Activated T-cell treated with anti-CD3 and anti-CD28 coated beads, Interleukin-2, amount 50 U/mL, for 24 hours (primary cell): ENCODE data around the gene MINDY4.

ENCODE experiments used
- DNase-seq: peaks from one replicate; pipeline ENCODE4 v3.0.0-alpha.2; 2020
- H3K27ac Mint-ChIP-seq: 2 replicates; pipeline ENCODE4 v1.8.0; 2020; ENCODE audit warnings: mild to moderate bottlenecking, mixed read lengths
- H3K27me3 Mint-ChIP-seq: 2 replicates; pipeline ENCODE4 v1.8.0; 2020; ENCODE audit warnings: mixed read lengths
- H3K36me3 Mint-ChIP-seq: 2 replicates; pipeline ENCODE4 v1.8.0; 2020; ENCODE audit warnings: low read depth, mixed read lengths
- H3K4me1 Mint-ChIP-seq: 2 replicates; pipeline ENCODE4 v1.8.0; 2020; ENCODE audit warnings: low read depth, mixed read lengths
- H3K4me3 Mint-ChIP-seq: 2 replicates; pipeline ENCODE4 v1.8.0; 2020; ENCODE audit warnings: mild to moderate bottlenecking, moderate library complexity, mixed read lengths
- H3K9me3 Mint-ChIP-seq: 2 replicates; pipeline ENCODE4 v1.8.0; 2020; ENCODE audit warnings: mixed read lengths

Gene MINDY4

DNA sequence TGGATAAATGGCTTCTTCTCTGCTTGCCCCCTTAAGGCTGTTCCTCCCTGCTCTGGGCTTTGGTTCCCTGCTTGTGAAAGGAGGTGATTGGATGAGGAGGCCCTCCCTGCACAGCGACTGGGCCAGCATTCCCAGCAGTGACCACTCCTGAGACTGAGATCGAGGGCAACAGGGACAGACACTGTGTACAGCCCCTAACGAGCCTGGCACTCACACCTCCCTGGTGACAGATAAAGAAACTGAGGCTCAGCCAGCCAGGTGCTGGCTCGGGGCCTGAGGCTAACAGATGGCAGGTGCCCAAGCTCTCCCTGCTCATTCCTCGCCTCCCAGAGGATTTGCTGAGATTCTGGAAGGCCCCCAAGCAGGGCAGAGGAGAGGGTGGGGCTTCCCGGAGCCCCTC is 128.4 kb downstream of the MINDY4 start:
- no peak overlapping the region for H3K27ac Mint-ChIP-seq
- no peak for DNase-seq
- no peaks in the 10 kb centered on the region for H3K4me1 Mint-ChIP-seq
- H3K27me3 Mint-ChIP-seq: no peaks in the 10 kb centered on the region
- H3K4me3 Mint-ChIP-seq: no peak overlapping the region
- H3K9me3 Mint-ChIP-seq: no peaks in the 10 kb centered on the region
- no peaks in the 10 kb centered on the region for H3K36me3 Mint-ChIP-seq

- Mint-ChIP-seq H3K9me3 (no peaks in the 10 kb centered on the region), H3K36me3 (no peaks in the 10 kb centered on the region), H3K4me1 (no peaks in the 10 kb centered on the region), H3K27me3 (no peaks in the 10 kb centered on the region), H3K4me3 (no peak overlapping the region), H3K27ac (no peak overlapping the region)
- no peak for DNase-seq
Observed at GRCh38 chr7:30900053-30900452, 128.8 kb downstream of the MINDY4 start.

DNA sequence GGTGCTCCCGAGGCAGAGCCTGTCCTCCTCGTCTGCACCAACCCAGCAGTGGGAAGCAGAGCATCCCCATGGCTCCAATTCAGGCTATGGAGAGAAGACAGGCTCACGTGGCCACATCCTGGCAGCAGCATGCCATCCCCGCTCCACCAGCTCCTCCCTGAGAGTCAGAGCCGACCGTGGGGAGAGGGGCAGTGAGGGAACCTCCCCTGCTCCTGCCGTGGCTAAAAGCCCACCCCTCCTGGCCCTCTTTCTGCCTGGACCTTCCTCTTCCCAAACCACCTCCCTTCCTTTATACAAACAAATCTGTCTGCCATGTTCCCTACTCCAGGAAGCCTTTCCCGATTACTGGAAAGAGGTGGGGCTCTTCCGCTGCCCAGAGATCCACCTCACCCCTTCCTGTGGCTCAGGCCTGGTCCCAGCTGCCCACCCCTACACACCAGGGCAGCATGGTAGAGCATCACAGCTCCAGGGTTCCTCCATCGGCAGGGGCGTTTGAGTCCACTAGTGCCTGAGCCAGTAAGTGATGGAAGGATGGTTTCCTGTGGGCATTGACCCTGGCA is 129.7 kb downstream of the MINDY4 start:
- DNase-seq: no peak
- no peaks in the 10 kb centered on the region for H3K27me3 Mint-ChIP-seq
- H3K9me3 Mint-ChIP-seq: no peaks in the 10 kb centered on the region
- no peak overlapping the region for H3K27ac Mint-ChIP-seq
- H3K4me1 Mint-ChIP-seq: no peaks in the 10 kb centered on the region
- no peak overlapping the region for H3K4me3 Mint-ChIP-seq
- no peaks in the 10 kb centered on the region for H3K36me3 Mint-ChIP-seq

DNA sequence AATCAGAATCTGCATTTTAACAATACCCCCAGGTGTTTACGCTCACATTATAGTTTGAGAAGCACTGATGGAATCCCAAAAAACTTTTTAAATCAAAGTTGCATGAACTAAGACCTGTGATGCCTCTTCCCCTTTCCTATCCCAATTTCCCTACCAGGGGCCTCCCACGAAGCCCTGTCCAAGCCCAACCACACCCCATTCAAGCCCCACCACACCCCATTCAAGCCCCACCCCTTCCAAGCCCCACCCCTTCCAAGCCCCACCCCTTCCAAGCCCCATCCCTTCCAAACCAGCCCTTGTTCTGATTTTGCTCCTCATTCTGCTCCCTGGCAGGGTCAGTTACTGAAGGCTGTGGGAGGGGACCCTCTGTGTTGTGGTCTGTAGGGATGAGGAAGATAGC is 130.6 kb downstream of the MINDY4 start:
- Mint-ChIP-seq H3K4me3 (no peak overlapping the region), H3K9me3 (no peaks in the 10 kb centered on the region), H3K4me1 (no peaks in the 10 kb centered on the region)

GRCh38 chr7:30902466-30902865 is 131.2 kb downstream of the MINDY4 start:
- H3K36me3 Mint-ChIP-seq: no peaks in the 10 kb centered on the region
- no peaks in the 10 kb centered on the region for H3K9me3 Mint-ChIP-seq
- no peak for DNase-seq
- no peak overlapping the region for H3K27ac Mint-ChIP-seq
- no peaks in the 10 kb centered on the region for H3K27me3 Mint-ChIP-seq
- H3K4me1 Mint-ChIP-seq: no peaks in the 10 kb centered on the region
- H3K4me3 Mint-ChIP-seq: no peak overlapping the region

More for the DNA sequence above, 130.6 kb downstream of the MINDY4 start:
- no peak overlapping the region for H3K27ac Mint-ChIP-seq
- no peak for DNase-seq
- H3K36me3 Mint-ChIP-seq: no peaks in the 10 kb centered on the region
- no peaks in the 10 kb centered on the region for H3K27me3 Mint-ChIP-seq

DNA sequence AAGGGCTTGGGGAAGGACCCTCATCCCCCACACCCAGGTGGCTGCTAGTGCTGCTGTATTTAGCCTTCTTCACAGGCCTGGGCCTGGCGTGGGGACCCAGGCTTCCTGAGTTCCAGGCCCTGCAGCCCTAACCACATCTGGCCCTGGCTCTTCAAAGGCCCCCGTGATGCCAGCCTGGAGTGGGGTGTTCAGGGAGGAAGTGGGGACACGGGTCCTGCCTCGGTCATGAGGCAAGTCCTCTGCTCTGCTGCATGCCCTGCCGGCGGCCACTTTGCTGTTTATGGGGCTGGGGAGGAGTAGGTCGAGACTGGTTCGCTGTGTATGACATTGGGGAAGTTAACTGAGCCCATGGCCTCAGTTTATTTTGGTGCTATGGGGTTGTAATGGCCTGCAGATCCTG is 131.9 kb downstream of the MINDY4 start:
- Mint-ChIP-seq H3K27ac (no peak overlapping the region), H3K9me3 (no peaks in the 10 kb centered on the region), H3K4me1 (no peaks in the 10 kb centered on the region), H3K36me3 (no peaks in the 10 kb centered on the region), H3K4me3 (no peak overlapping the region), H3K27me3 (no peaks in the 10 kb centered on the region)
- DNase-seq: no peak

- Mint-ChIP-seq H3K36me3 (no peaks in the 10 kb centered on the region), H3K27ac (no peak overlapping the region), H3K9me3 (no peaks in the 10 kb centered on the region), H3K4me1 (no peaks in the 10 kb centered on the region), H3K27me3 (no peaks in the 10 kb centered on the region), H3K4me3 (no peak overlapping the region)
- DNase-seq: no peak
Observed at GRCh38 chr7:30904561-30904960, 133.3 kb downstream of the MINDY4 start.

DNA sequence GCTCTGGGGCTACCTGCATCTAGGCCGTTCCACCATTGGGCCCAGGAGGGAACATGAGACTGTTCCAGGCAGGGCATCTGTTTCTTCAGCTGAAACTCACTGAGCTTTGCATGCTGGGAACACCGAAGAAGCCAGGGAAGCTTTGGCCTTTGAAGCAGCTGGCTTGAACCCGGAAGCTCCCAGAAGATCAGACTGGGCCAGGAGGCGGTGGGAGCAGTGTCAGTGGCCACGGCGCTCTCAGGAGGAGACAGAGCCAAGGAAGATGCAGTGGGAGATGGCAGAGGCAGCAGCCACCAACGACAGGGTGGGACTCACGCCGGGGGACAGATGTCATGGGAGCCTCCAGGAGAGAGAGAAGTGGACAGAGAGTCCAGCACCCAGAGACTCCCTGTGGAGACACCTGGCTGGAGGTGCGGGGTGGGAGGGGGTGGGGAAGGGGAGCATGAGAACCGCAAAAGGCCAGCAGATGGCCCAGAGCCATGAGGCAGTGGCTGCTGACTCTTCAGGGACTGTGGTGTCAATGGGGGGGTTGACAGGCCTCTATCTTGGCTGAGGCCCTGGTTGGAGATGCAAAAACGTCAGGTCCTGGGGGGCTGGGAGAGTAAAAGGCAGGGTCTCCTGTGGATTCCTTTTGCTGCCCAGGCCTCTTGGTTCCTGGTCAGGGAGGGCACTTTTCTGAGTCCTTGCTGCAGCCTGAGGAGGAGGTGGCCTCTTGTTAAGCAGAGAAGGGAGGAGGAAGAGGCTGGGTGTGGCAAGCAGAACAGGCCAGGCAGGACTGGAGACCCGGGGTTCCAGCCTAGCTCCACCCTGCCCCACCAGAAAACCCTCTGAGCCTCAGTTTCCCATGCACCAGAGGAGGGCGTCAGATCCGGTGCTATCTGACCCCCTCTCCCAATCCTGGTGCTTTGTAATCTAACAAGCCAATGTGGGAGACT is 134.1 kb downstream of the MINDY4 start:
- H3K36me3 Mint-ChIP-seq: no peaks in the 10 kb centered on the region
- H3K4me3 Mint-ChIP-seq: no peak overlapping the region
- H3K9me3 Mint-ChIP-seq: no peaks in the 10 kb centered on the region
- no peaks in the 10 kb centered on the region for H3K4me1 Mint-ChIP-seq
- no peak for DNase-seq
- H3K27me3 Mint-ChIP-seq: no peaks in the 10 kb centered on the region
- no peak overlapping the region for H3K27ac Mint-ChIP-seq

- DNase-seq: no peak
- no peaks in the 10 kb centered on the region for H3K4me1 Mint-ChIP-seq
- no peak overlapping the region for H3K4me3 Mint-ChIP-seq
- no peaks in the 10 kb centered on the region for H3K36me3 Mint-ChIP-seq
- H3K27ac Mint-ChIP-seq: no peak overlapping the region
- H3K27me3 Mint-ChIP-seq: no peaks in the 10 kb centered on the region
- H3K9me3 Mint-ChIP-seq: no peaks in the 10 kb centered on the region
Observed at GRCh38 chr7:30906014-30906413, 134.8 kb downstream of the MINDY4 start.

DNA sequence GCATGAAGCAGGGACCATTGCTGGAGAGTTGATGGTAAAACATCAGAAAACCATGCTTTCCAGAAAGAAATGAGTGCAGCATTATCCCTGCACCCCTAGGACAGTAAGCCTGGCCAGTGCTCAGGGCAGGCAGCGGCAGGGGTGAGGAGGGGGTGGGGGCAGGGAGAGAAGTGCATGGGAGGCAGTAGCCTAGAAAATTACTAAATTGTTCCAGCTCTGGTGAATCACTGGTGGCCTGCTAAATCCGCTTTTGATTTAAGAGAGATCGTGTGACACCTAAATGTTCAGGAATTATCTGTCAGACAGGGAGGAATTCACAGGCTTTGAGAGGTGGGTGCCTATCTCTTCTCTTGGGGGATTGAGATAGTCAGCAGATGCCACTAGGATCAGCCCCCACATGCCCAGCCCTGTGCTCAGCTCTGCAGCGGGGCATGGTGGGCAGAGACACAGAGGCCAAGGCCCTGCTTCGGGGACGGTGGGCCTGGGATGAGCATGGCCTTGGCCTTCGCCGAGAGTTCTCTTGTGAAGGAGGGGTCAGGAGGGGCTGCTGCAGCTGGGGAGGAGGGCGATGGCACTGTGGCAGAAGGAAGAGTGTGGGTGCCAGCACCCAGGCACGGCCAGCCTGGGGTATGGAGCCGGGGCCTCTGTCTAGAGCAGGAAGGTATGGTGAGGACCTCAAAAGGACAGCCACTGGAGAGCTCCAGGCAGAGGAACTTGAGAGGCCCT is 135.5 kb downstream of the MINDY4 start:
- Mint-ChIP-seq H3K9me3 (no peaks in the 10 kb centered on the region), H3K27me3 (no peaks in the 10 kb centered on the region), H3K36me3 (no peaks in the 10 kb centered on the region), H3K4me3 (no peak overlapping the region), H3K27ac (no peak overlapping the region), H3K4me1 (no peaks in the 10 kb centered on the region)
- no peak for DNase-seq

DNA sequence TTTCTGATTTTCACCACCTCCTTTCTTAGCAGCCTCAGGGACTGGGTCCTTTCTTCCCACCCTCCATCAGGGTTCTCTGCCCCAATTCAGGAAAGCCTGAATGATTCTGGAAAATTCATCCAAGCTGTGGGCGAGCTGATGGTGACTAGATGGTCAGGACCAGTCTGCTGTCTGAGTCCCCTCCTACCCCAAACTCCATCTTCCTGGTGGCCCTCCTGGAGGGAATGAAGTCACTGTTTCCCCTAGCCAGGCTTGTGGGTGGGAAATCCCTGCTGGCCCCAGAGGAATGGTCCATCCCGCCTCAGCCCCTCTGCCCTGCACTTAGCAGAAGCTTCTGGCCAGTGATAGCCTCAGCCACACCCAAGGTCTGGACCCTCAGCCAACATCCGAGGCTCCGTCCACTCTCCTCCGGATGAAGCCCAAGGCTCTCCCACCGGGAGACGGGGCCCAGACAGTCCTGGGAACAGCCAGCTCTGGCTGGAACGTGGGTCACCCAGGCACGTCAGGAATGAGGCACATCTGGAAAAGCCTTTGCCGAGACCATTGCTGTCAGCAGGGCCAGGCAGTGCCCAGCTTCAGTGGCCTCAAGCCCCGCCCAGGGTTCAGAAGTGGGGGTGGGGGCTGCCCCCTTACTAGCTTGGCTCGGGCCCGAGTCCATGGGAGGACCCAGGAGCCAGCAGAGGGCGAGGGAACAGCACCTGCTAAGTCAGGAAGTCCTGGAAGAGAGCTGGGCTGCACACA is 136.5 kb downstream of the MINDY4 start:
- Mint-ChIP-seq H3K27me3 (no peaks in the 10 kb centered on the region), H3K4me3 (no peak overlapping the region), H3K9me3 (no peaks in the 10 kb centered on the region), H3K36me3 (no peaks in the 10 kb centered on the region), H3K27ac (no peak overlapping the region), H3K4me1 (no peaks in the 10 kb centered on the region)
- no peak for DNase-seq

DNA sequence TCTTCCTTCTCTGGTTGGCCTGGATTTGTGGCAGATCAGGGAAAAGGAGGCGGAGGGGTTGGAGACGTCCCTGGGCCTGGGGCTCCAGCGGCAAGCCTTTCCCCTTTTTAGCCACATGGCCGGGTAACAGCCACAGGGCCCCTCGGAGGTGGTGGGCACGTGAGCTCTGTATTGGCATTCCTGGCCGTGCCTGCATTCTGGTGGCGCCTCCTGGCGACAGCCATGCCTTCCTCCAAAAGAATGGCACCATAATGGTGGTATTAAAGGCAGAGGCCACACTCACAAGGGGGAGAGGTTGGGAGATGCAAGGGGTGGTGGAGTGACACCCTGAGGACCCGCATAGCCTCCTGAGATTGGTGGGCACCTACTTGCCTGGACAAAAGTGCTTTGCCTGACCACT is 137.5 kb downstream of the MINDY4 start:
- Mint-ChIP-seq H3K27me3 (no peaks in the 10 kb centered on the region), H3K9me3 (no peaks in the 10 kb centered on the region), H3K27ac (no peak overlapping the region), H3K36me3 (no peaks in the 10 kb centered on the region), H3K4me3 (no peak overlapping the region), H3K4me1 (no peaks in the 10 kb centered on the region)
- DNase-seq: no peak

DNA sequence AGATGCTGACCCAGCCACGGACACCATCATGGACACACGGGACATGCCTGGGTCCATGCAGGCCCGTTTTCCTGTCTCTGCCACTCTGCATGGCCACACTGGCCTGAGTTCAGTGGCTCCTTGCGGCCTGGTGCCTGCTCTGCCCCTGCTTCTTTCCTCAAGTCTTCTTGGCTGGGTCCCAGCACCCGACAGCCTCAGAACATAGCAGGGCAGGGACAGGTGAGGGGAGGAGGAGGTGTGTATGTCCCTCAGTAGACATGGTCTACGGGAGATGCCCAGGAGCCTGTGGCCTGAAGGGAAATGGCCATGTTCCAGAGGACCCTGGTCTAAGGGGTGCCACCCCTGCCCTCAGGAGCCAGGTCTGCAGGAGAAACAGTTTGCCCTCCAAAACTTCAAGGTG is 138.2 kb downstream of the MINDY4 start:
- Mint-ChIP-seq H3K27me3 (no peaks in the 10 kb centered on the region), H3K4me3 (no peak overlapping the region), H3K9me3 (no peaks in the 10 kb centered on the region), H3K4me1 (no peaks in the 10 kb centered on the region), H3K27ac (no peak overlapping the region), H3K36me3 (no peaks in the 10 kb centered on the region)
- DNase-seq: no peak

DNA sequence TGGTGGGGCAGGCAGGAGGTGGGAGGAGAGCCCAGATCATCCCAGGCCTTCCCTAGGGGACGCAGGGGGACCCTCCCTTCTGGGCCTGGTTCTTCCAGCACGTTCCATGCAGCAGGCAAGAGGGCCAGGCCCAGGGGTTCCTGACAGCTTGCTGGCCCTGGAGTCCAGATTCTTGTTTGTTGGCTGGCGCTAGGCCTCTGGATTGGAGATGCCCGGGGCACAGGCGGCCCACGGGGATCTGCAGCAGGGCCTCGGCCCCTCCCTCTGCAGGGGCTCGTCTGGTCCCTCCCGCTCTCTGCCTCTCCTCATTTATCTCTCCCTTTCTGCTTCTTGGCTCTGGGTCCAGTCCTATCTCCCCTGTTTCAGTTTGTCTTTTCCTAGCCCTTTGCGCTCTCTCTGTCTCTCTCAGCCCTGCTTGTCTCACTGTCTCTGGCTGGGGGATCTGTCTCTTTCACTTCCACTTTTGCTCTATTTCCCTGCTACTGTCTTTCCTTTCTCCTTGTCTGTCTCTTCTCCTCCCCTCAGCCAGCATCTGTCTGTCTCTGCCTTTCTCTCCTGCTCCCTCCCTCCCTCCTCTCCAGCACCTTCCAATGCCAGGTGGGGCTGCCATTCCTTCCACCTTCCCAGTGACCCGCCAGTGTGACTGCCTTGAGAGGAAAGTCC is 139.3 kb downstream of the MINDY4 start:
- Mint-ChIP-seq H3K27me3 (no peaks in the 10 kb centered on the region), H3K4me3 (no peak overlapping the region), H3K4me1 (no peaks in the 10 kb centered on the region), H3K9me3 (no peaks in the 10 kb centered on the region), H3K36me3 (no peaks in the 10 kb centered on the region), H3K27ac (no peak overlapping the region)
- DNase-seq: no peak
